Endodermal cell (in vitro differentiated cells): ENCODE results near the gene MIDN. TPM values are rescaled to one million over a fixed set of nuclear protein-coding genes. Genes with fewer than 3 reads are reported as not detected.
A peak's percentile ranks its signal among the peaks of the same experiment; 100 is the strongest.

Experiments used
- DNase-seq: peaks from one replicate; pipeline ENCODE4 v3.0.0-alpha.2; 2017
- H3K27ac ChIP-seq: 2 replicates; pipeline ENCODE4 v1.5.1; 2013; ENCODE audit warnings: mild to moderate bottlenecking, low read depth, low read length, moderate library complexity
- H3K27me3 ChIP-seq: 2 replicates; pipeline ENCODE4 v1.6.1; 2013; ENCODE audit warnings: mild to moderate bottlenecking, low read length, moderate library complexity; ENCODE audit not compliant: insufficient read depth, control insufficient read depth, poor library complexity, severe bottlenecking
- H3K36me3 ChIP-seq: 2 replicates; pipeline ENCODE4 v1.7.0; 2013; ENCODE audit warnings: mild to moderate bottlenecking, low read length, moderate library complexity; ENCODE audit not compliant: control insufficient read depth, insufficient read depth
- H3K4me1 ChIP-seq: one replicate; pipeline ENCODE4 v1.7.0; 2013; ENCODE audit warnings: low read length; ENCODE audit not compliant: control insufficient read depth, insufficient read depth
- H3K4me3 ChIP-seq: 2 replicates; pipeline ENCODE4 v1.5.1; 2013; ENCODE audit warnings: mild to moderate bottlenecking, low read length, moderate library complexity
- H3K9ac ChIP-seq: 2 replicates; pipeline ENCODE4 v1.6.1; 2013; ENCODE audit warnings: mild to moderate bottlenecking, low read length, moderate library complexity; ENCODE audit not compliant: poor library complexity, severe bottlenecking; ENCODE audit errors: extremely low read depth
- H3K9me3 ChIP-seq: 2 replicates; pipeline ENCODE4 v1.6.1; 2013; ENCODE audit warnings: mild to moderate bottlenecking, low read length, moderate library complexity; ENCODE audit not compliant: control insufficient read depth
- H3K27ac Mint-ChIP-seq: 2 replicates; pipeline ENCODE4 v1.8.0; 2020; ENCODE audit warnings: mixed read lengths
- H3K27me3 Mint-ChIP-seq: 2 replicates; pipeline ENCODE4 v1.8.0; 2021; ENCODE audit warnings: mild to moderate bottlenecking, mixed read lengths; ENCODE audit not compliant: insufficient read depth
- H3K36me3 Mint-ChIP-seq: 2 replicates; pipeline ENCODE4 v1.8.0; 2020; ENCODE audit warnings: low read depth, mixed read lengths
- H3K4me1 Mint-ChIP-seq: 2 replicates; pipeline ENCODE4 v1.8.0; 2020; ENCODE audit warnings: mixed read lengths
- H3K4me3 Mint-ChIP-seq: 2 replicates; pipeline ENCODE4 v1.8.0; 2020; ENCODE audit warnings: mild to moderate bottlenecking, moderate library complexity, mixed read lengths
- H3K9me3 Mint-ChIP-seq: 2 replicates; pipeline ENCODE4 v1.8.0; 2020; ENCODE audit warnings: mild to moderate bottlenecking, mixed read lengths
- CTCF ChIP-seq: fragments of 200-600 bp; sonication (generic); conservative IDR thresholded peaks from 2 replicates; pipeline ENCODE4 v1.5.0; 2021; ENCODE audit warnings: antibody characterized with exemption, mild to moderate bottlenecking
- WGBS, 2 experiments: methylation state at CpG; one replicate each; pipeline versions ENCODE4 v1.1.5 to v1.1.7; 2013; ENCODE audit warnings: missing lambda C conversion rate in 2 of 2, mixed read lengths in 1 of 2; ENCODE audit not compliant: insufficient coverage in 1 of 2, insufficient read length in 1 of 2; 5-methylcytosine and 5-hydroxymethylcytosine counted together
- total RNA-seq, 2 donors: library from RNA; stranded (reverse); fragmentation: NEBNext Ultra II Directional in 1 of 2; extraction: Animal tissue kit (Norgen Biotek cat#: 25700) in 1 of 2; gene quantifications; 2 replicates in 1 of 2; 3 replicates in 1 of 2; pipeline ENCODE4 v1.2.1, GENCODE V29; 2021

The MIDN gene
- total RNA-seq, 2 donors from 2014 or later, result 183 to 185 TPM

GRCh38 chr19:1273263-1274041, 25.1 kb downstream of the MIDN start:
- peaks cover 50% of the 10 kb centered on the region for H3K36me3 ChIP-seq
- Mint-ChIP-seq H3K9me3 (no peaks in the 10 kb centered on the region), H3K27me3 (peaks cover 4% of the 10 kb centered on the region), H3K4me3 (peak overlapping the region; percentile 60), H3K27ac (peak overlapping the region; percentile 50), H3K4me1 (peaks cover 29% of the 10 kb centered on the region), H3K36me3 (peaks cover 54% of the 10 kb centered on the region)
- 94 to 96% methylated on average over 18 to 25 of the region's 25 CpGs for WGBS, 2 experiments
- no peaks in the 10 kb centered on the region for H3K27me3 ChIP-seq
- peaks cover 13% of the 10 kb centered on the region for H3K4me1 ChIP-seq
- no peaks in the 10 kb centered on the region for H3K9me3 ChIP-seq
- H3K27ac ChIP-seq, result no peak overlapping the region
- no peak overlapping the region for H3K9ac ChIP-seq
- TF ChIP-seq CTCF, result no peak
- DNase-seq, result no peak
- no peak overlapping the region for H3K4me3 ChIP-seq

GRCh38 chr19:1274081-1274851, 25.9 kb downstream of the MIDN start:
- no peak for TF ChIP-seq CTCF
- Mint-ChIP-seq H3K27ac (peak overlapping the region; percentile 94), H3K4me1 (peaks cover 25% of the 10 kb centered on the region), H3K27me3 (no peaks in the 10 kb centered on the region), H3K9me3 (no peaks in the 10 kb centered on the region), H3K36me3 (peaks cover 61% of the 10 kb centered on the region), H3K4me3 (peak overlapping the region; percentile 60)
- H3K4me3 ChIP-seq, result peak overlapping the region; percentile 87
- 88 to 89% methylated on average over 35 to 46 of the region's 46 CpGs for WGBS, 2 experiments
- peak; percentile 74 for DNase-seq
- peaks cover 53% of the 10 kb centered on the region for H3K36me3 ChIP-seq
- peak overlapping the region; percentile 25 for H3K9ac ChIP-seq
- no peaks in the 10 kb centered on the region for H3K9me3 ChIP-seq
- peak overlapping the region; percentile 99 for H3K27ac ChIP-seq
- H3K4me1 ChIP-seq, result peaks cover 13% of the 10 kb centered on the region
- H3K27me3 ChIP-seq, result no peaks in the 10 kb centered on the region

GRCh38 chr19:1274852-1275259, 26.5 kb downstream of the MIDN start:
- Mint-ChIP-seq H3K36me3 (peaks cover 65% of the 10 kb centered on the region), H3K4me1 (peaks cover 25% of the 10 kb centered on the region), H3K27ac (peak overlapping the region; percentile 94), H3K4me3 (peak overlapping the region; percentile 60), H3K9me3 (no peaks in the 10 kb centered on the region), H3K27me3 (no peaks in the 10 kb centered on the region)
- H3K36me3 ChIP-seq, result peaks cover 56% of the 10 kb centered on the region
- H3K27me3 ChIP-seq, result no peaks in the 10 kb centered on the region
- peak overlapping the region; percentile 99 for H3K27ac ChIP-seq
- peaks cover 13% of the 10 kb centered on the region for H3K4me1 ChIP-seq
- H3K4me3 ChIP-seq, result peak overlapping the region; percentile 87
- no peaks in the 10 kb centered on the region for H3K9me3 ChIP-seq
- H3K9ac ChIP-seq, result peak overlapping the region; percentile 25
- DNase-seq, result peak; percentile 81
- 46 to 80% methylated on average over 15 to 44 of the region's 44 CpGs for WGBS, 2 experiments
- no peak for TF ChIP-seq CTCF
